Renal cortex interstitium (tissue), 11 donors: ENCODE results near the gene INSC. TPM values are rescaled to one million over a fixed set of nuclear protein-coding genes. Genes with fewer than 3 reads are reported as not detected.

Experiments used
- DNase-seq, 11 donors: peaks; one replicate each; pipeline ENCODE4 v3.0.0-alpha.2; 2013; ENCODE audit warnings: low read depth in 9 of 11, low spot score in 4 of 11; ENCODE audit errors: extremely low read depth in 1 of 11
- polyA plus RNA-seq, 3 donors: library from polyadenylated mRNA; unstranded; fragments of 120-200 nt; gene quantifications; one replicate each; pipeline ENCODE4 v1.2.1, GENCODE V29; 2013; ENCODE audit not compliant: insufficient read length in 3 of 3

Gene INSC
- polyA plus RNA-seq, 3 donors = 0.33 to 1.3 (median 0.62) TPM

DNA sequence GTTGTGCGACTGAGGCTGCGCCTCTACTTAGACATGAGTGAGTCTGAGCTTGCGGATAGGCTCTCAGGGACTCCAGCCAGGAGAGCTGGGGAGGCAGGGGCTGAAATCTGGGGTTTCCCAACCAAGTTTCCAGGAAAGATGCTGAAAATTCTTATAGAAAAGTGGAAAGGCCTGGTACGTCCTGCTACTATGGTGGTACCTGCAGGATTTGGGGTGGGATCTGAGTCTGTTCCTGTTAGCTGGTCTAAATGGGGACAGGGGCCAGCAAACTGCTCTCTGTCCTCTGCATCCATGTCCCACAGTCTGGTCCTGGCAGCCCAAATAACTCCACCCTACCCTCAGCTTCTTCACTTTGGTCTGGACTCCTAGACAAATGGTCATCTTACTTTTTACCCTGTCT, 86.9 kb downstream of the INSC start:
- DNase-seq = no peak

GRCh38 chr11:15202626-15203025, 87.9 kb downstream of the INSC start:
- no peak for DNase-seq

- no peak for DNase-seq
Observed at GRCh38 chr11:15204711-15205110, 90.0 kb downstream of the INSC start.

DNA sequence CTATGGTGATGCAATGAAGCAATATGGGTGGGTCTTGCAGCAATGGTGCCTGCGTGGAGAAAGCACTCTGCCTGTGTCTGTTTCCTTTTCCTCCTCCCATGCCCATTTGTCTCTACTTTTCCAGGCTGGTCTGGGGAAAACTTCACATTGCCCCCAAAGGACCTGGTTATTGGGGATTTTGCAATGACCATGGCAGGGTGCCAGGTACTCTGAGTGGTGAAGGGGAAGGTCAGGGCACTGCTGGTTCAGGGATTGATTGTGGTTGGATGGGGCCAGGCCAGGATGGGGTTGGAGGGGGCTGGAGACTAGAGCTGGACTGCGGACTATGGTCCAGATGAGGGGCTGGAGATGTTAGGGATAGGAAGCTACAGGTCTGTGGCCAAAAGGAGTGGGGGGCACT, 92.1 kb downstream of the INSC start:
- DNase-seq = no peak

DNA sequence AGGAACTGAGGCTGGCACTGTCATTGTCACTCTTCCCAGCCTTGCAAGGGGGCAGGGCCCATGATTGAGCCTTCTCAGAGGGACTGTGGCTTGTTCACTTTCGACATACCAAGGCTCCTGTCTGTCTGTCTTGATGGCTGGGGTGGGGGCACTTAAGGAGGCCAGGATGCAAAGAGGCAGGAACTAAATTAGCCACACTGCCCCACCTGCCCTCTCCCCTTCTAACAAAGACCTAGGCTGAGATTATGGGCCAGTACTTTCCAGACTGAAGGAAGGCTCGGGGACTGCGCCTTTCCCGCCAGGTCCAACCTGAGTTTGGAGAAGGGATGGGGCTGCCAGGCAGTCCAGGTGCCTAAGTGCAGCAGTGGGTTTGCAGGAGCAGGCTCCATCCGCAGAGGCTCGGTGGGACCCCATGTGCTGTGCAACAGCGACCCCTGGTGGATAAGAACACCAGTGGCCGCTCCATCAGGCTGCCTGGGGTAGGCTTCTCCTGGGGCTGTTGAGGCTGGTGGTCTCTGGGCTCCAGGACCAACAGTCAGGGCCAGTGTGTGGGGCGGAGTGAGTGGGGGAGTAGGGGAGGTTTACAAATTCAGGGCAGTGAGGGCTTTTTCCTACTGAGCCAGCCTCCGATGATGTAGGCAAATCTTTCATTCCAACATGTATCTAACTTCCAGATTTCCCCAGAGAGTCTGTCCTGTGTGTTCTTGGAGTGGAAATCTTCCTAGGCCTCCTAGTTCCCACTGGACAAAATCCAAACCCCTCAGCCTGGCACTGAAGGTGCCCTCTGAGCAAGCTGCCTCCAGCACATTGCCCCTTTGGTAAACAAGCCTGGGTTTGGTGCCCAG, 93.9 kb downstream of the INSC start:
- peak; percentile 37 to 63 (median 54) for DNase-seq

GRCh38 chr11:15212876-15213275, 98.2 kb downstream of the INSC start:
- no peak for DNase-seq

GRCh38 chr11:15213471-15214231, 98.9 kb downstream of the INSC start:
- no peak for DNase-seq

- no peak for DNase-seq
Observed at GRCh38 chr11:15215005-15215404, 100.3 kb downstream of the INSC start.

DNA sequence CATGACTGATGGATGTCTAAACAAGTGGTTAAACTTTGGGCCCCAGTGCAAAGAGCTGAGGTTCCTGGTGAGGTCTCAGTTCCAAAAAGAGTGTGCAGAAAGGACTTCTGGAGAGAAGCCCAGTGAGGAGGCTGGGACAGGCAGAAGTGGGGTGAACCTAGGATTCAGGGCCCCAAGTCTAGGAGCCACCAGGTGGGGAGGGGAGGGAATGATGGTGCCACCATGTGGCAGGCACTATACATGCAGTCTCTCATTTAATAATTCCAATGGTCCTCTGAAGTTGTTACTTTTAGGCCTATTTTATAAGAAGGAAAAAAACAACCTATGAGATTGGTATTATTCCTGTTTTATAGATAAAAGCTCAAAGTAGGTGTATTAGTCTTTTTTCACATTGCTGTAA, 102.0 kb downstream of the INSC start:
- no peak for DNase-seq

DNA sequence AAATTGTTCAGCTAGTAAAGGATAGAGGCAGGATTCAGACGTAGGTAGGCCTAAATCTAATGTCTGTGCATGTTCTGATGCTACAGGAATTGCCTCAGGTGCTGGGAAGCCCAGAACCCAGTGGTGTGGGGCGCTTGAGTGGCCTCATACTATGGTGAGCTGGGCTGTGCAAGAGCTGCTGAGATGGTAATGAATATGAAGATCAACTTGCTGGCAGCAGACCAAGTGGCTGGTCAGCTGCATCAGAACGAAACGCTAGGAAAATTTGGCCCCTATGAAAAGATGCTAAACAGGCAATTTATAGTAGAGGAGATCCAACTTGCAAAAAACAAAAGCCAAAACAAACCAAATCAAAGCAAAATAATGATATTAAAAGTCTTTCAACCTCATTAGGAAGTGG, 102.7 kb downstream of the INSC start:
- DNase-seq = no peak

GRCh38 chr11:15222777-15223176, 108.1 kb downstream of the INSC start:
- DNase-seq = no peak

DNA sequence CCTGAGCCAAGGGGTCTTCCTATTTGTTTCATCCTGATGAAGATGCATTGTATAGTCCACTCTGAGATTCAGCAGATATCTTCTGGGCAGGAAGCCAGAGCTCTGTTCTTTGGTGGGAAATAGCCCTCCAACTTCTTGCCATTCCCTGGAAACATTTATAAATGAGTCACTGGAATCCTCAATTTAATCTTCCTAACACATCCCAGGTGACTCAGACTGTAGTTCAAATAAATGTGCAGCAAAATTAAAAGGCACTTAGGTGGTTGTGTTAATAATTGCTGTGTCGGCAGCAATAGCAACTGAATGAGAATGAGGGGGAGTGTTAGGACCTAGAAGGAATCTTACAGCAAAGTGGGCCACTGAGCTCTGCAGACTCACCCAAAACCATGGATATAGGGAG, 108.6 kb downstream of the INSC start:
- DNase-seq = no peak

DNA sequence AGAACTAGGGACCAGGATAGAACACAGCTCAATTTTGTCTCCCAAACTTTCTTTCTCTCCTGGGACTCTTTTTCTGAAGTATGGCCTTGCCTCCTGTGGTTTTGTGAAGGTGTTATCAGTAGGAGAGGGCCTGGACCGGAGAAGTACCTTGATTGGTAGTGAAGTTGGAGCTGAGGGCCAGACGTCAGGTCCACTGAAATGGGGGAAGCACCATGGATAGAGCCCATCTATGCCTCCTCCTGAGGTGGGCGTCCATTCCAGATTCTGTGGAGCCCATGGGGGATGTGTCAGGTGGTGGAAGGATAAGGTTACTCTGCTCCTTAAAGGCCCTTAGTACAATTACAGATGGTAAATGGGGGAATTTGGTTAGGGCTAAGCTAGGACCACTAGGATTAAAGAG, 109.7 kb downstream of the INSC start:
- no peak for DNase-seq

DNA sequence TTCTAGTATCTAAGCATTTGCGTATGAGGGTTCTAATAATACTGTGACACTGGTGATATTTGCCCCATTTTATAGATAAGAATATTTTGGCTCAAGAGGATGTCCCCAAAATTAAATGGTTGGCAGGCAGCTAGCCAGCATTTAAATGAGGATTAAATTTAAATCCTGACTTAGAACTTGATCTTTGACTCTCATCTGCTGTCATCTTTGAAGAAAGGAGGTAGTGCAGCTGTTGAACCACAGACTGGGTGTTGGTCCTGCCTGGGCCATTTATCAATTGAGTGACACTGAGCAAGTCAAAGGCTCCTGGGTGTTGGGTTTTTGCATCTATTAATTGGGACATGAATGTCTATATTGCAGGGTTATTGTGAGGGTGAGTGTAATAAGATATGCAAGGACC, 112.3 kb downstream of the INSC start:
- no peak for DNase-seq

GRCh38 chr11:15228331-15228849, 113.7 kb downstream of the INSC start:
- DNase-seq = no peak

DNA sequence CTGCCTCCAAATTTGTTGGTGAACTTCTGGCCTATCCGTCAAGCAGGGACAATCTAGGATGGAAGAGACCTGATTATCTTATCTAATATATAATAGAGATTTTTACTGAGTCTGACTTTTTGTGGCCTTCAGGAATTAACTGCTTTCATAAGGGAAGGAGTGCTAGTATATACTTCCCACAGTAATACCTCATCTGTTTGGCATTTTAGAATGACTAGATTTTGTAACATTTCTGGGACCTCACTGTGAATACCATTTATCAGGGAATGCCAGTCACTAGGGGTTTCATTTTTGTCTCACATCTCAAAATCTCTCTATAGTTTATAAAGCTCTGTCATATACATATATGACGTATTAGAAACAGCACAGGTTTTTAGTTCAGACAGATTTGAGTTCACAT, 114.3 kb downstream of the INSC start:
- no peak for DNase-seq

DNA sequence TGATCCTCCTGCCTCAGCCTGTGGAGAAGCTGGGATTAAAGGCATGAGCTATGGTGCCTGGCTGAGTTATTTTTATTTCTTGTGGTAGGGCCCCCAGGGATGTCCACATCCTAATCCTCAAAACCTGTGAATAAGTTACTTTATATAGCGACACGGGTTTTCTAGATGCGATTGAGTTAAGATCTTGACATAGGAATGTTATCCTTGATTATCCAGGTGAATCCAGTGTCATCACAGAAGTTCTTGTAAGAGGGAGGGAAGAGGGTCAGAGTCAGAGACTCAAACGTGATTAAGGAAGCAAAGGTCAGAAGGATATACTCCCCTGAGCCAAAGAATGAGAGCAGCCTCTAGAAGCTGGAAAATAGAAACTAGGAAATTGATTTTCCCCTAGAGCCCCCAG, 117.8 kb downstream of the INSC start:
- no peak for DNase-seq

DNA sequence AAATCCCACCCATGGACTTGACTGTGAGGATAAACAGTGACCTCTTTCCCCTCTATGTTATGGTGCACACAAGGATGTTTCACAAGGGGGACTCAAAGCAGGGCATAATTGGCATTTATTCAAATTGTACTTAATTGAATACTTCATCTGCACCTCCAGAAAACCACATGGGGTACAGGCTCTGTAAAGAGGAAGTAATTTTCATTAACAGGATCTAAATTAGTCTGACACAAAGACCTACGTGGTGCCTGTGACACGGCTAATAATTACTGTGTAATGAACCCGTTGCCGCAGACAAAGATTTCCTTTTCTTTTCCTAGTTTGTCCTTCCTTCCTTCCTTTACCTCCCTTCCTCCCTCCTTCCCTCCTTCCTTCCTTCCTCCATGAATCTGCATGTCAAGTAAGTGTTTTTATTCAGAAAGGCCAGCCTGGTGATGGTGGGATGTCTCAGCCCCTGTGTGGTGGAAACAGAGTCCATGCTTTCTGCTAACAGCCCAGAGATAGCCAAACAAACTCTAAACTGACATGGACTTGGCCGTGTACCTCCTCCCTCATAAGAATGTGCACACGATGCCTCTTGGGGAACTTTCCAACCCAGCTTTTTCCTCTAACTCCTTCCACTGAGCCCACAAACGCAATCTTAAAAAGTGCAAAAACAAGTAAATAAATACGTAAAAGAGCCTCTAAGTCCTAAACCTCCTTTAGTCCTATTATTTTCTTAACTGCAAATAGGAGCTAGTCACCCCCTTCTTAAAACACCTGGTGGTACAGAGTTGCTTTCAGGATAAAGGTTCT, 118.8 kb downstream of the INSC start:
- DNase-seq = no peak

GRCh38 chr11:15234796-15235195, 120.1 kb downstream of the INSC start:
- no peak for DNase-seq

GRCh38 chr11:15236559-15236958, 121.8 kb downstream of the INSC start:
- no peak for DNase-seq
